Measurements from ENCODE around the gene ITGAX. TPM values are rescaled to one million over a fixed set of nuclear protein-coding genes. Genes with fewer than 3 reads are reported as not detected.

ITGAX gene
- polyA plus RNA-seq, 1 of the 3 experiments (the other 2 are of a cell fraction) = 0.66 TPM

DNA sequence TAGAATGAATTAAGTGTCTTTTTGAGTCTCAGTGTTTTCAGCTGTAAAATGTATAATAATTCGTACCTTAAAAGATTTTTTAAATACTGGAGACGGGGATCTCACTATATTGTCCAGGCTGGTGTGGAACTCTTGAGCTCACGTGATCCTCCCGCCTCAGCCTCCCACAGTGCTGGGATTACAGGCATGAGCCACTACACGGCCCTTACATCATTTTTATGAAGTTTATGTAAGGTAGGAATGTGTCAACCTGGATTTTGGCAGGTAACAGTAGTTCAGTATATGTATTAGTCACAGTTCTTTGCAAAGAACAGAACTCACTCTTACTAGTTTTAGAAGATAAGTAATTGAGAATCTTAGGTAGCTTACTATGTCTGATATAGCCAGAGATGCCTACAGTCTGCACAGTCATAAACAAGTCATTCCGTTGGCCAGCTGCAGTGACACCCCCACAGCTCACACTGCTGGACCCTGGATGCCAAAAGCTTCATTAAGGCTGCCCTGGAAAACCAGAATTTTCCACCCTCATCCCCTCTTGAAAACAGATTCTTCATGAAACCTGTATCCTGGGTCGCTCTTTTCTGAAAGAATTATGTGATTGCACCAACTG, 73.8 kb downstream of the ITGAX start:
- WGBS (ENCODE audit: low lambda C conversion rate) = 59% methylated on average over 7 of the region's 7 CpGs
- H3K9ac ChIP-seq = no peak overlapping the region
- no peak overlapping the region for H3K4me3 ChIP-seq (ENCODE audit: low read depth in 2 of 2, low read length in 1 of 2)
- H4K20me1 ChIP-seq (ENCODE audit: insufficient read depth) = no peaks in the 10 kb centered on the region
- POLR2A ChIA-PET = no interaction called here
- H3K9me3 ChIP-seq = no peaks in the 10 kb centered on the region
- no peaks in the 10 kb centered on the region for H3F3A ChIP-seq (replicated peaks; ENCODE audit: insufficient read depth)
- no peak for DNase-seq
- no peaks in the 10 kb centered on the region; a peak in 1 of 4 replicates for H3K4me1 ChIP-seq (ENCODE audit: control insufficient read depth in 1 of 2, insufficient read depth in 2 of 2, low read depth in 1 of 2, low read length in 1 of 2)
- no peak overlapping the region for H2AFZ ChIP-seq (ENCODE audit: low read depth)
- no peaks in the 10 kb centered on the region for H3K36me3 ChIP-seq (replicated peaks in 1 of 2; ENCODE audit: control insufficient read depth in 1 of 2, insufficient read depth in 2 of 2, low read length in 1 of 2)
- H3K27ac ChIP-seq (ENCODE audit: low read depth in 2 of 2, low read length in 1 of 2) = no peak overlapping the region
- peaks cover 31% of the 10 kb centered on the region for H3K27me3 ChIP-seq (ENCODE audit: insufficient read depth)
- TF ChIP-seq RFX5 (IDR thresholded peaks at IDR 0.05; ENCODE audit: low read length) (no peak), USF2 (IDR thresholded peaks at IDR 0.05; ENCODE audit: borderline replicate concordance, low read depth, low read length) (no peak), TAF1 (IDR thresholded peaks at IDR 0.05; ENCODE audit: borderline replicate concordance, low read depth, low read length) (no peak), TCF12 (IDR thresholded peaks at IDR 0.05) (no peak), MEF2A (IDR thresholded peaks at IDR 0.05; ENCODE audit: borderline replicate concordance, low read depth) (no peak), TEAD4 (IDR thresholded peaks at IDR 0.05; ENCODE audit: borderline replicate concordance, insufficient read depth) (no peak), POLR2AphosphoS5 (IDR thresholded peaks at IDR 0.05; ENCODE audit: low read depth, low read length) (no peak), ELF1 (IDR thresholded peaks at IDR 0.05) (no peak), GATA2 (CRISPR knock-in tag; IDR thresholded peaks at IDR 0.05) (no peak), PBX3 (IDR thresholded peaks at IDR 0.05) (no peak), USF1 (IDR thresholded peaks at IDR 0.05; ENCODE audit: borderline replicate concordance, low read depth) (no peak)
- TF ChIP-seq, protein P1, sequence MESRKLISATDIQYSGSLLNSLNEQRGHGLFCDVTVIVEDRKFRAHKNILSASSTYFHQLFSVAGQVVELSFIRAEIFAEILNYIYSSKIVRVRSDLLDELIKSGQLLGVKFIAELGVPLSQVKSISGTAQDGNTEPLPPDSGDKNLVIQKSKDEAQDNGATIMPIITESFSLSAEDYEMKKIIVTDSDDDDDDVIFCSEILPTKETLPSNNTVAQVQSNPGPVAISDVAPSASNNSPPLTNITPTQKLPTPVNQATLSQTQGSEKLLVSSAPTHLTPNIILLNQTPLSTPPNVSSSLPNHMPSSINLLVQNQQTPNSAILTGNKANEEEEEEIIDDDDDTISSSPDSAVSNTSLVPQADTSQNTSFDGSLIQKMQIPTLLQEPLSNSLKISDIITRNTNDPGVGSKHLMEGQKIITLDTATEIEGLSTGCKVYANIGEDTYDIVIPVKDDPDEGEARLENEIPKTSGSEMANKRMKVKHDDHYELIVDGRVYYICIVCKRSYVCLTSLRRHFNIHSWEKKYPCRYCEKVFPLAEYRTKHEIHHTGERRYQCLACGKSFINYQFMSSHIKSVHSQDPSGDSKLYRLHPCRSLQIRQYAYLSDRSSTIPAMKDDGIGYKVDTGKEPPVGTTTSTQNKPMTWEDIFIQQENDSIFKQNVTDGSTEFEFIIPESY (IDR thresholded peaks at IDR 0.05; ENCODE audit: borderline replicate concordance, low read depth) = no peak
- no peaks in the 10 kb centered on the region for H3K79me2 ChIP-seq (ENCODE audit: insufficient read depth)
- CTCF ChIA-PET = interaction anchor here (1.1 to 3.0 kb wide), 5 partner anchors 11 to 444 kb away, joined by 3 to 13 read pairs (median 4); partner anchors contain the start of gene ZNF843
- H3K9me2 ChIP-seq = no peaks in the 10 kb centered on the region
- H3K4me2 ChIP-seq = no peak overlapping the region

GRCh38 chr16:31429314-31429713, 74.3 kb downstream of the ITGAX start:
- Histone ChIP-seq H3K4me2 (no peak overlapping the region), H3K9me3 (no peaks in the 10 kb centered on the region), H3K27me3 (ENCODE audit: insufficient read depth) (peaks cover 25% of the 10 kb centered on the region), H3K4me3 (ENCODE audit: low read depth in 2 of 2, low read length in 1 of 2) (no peak overlapping the region), H3K9me2 (no peaks in the 10 kb centered on the region), H3K27ac (ENCODE audit: low read depth in 2 of 2, low read length in 1 of 2) (no peak overlapping the region), H2AFZ (ENCODE audit: low read depth) (no peak overlapping the region), H3K9ac (no peak overlapping the region), H3K36me3 (replicated peaks in 1 of 2; ENCODE audit: control insufficient read depth in 1 of 2, insufficient read depth in 2 of 2, low read length in 1 of 2) (no peaks in the 10 kb centered on the region), H3K4me1 (ENCODE audit: control insufficient read depth in 1 of 2, insufficient read depth in 2 of 2, low read depth in 1 of 2, low read length in 1 of 2) (no peaks in the 10 kb centered on the region; a peak in 1 of 4 replicates), H3K79me2 (ENCODE audit: insufficient read depth) (no peaks in the 10 kb centered on the region), H4K20me1 (ENCODE audit: insufficient read depth) (no peaks in the 10 kb centered on the region), H3F3A (replicated peaks; ENCODE audit: insufficient read depth) (no peaks in the 10 kb centered on the region)
- ChIA-PET POLR2A (no interaction called here), CTCF (interaction anchor here (1.4 to 3.0 kb wide), 3 partner anchors 10 to 445 kb away, joined by 4 to 13 read pairs (median 5); no protein-coding TSS in a partner anchor)
- DNase-seq = no peak
- TF ChIP-seq FOXJ3 (CRISPR knock-in tag; IDR thresholded peaks at IDR 0.05) (no peak), JUND (IDR thresholded peaks at IDR 0.05) (no peak), POLR2AphosphoS5 (IDR thresholded peaks at IDR 0.05; ENCODE audit: low read depth, low read length) (no peak), TEAD4 (IDR thresholded peaks at IDR 0.05; ENCODE audit: borderline replicate concordance, insufficient read depth) (no peak)
- TF ChIP-seq, protein P1 (IDR thresholded peaks at IDR 0.05; ENCODE audit: borderline replicate concordance, low read depth) = no peak
- 0% methylated on average over 1 of the region's 1 CpG for WGBS (ENCODE audit: low lambda C conversion rate)

Measured in SK-N-SH (cell line).